HFFc6 (cell line): ENCODE measurements around the gene ATG16L2. TPM values are rescaled to one million over a fixed set of nuclear protein-coding genes. Genes with fewer than 3 reads are reported as not detected.

Experiments used
- microRNA-seq: library from miRNA; unstranded; fragments of <30 nt; microRNA quantifications from one replicate; pipeline ENCODE4, GENCODE V29; 2019
- total RNA-seq, 6 experiments: library from RNA; stranded (reverse); fragmentation: NEBNext Ultra II Directional; extraction: Animal tissue kit (Norgen Biotek cat#: 25700); gene quantifications; 2 replicates in 1 of 6; 3 replicates in 5 of 6; pipeline ENCODE4 v1.2.3, GENCODE V29; 2021

ATG16L2 gene
- total RNA-seq, 6 experiments from 2014 or later, result 5.4 to 9.5 (median 7.6) TPM

Small RNA genes within 50 kb of the gene (microRNA-seq; reads per million reads assigned to microRNA genes)
- gene MIR4692, result not detected

Other genes starting within 250 kb of the ATG16L2 start
- under 1 TPM; 0.07 to 0.57 (median 0.40) TPM for gene PDE2A, start 140.0 kb upstream of the ATG16L2 start, total RNA-seq
- gene ARAP1, start 62.0 kb upstream of the ATG16L2 start, total RNA-seq, result 10 to 100 TPM; 42.5 to 49.0 (median 46.8) TPM
- gene STARD10, start 20.4 kb upstream of the ATG16L2 start, total RNA-seq, result 10 to 100 TPM; 10.8 to 16.9 (median 15.8) TPM